HL-60/S4 treated with retinoic acid at 250 ng/mL for 4 days and 3 days (cell line): ENCODE measurements around the gene KCNIP4.
"Not testable (repeated sequence)": the region's sequence is repeated elsewhere in the genome, so short reads cannot be mapped to it uniquely, and the experiment has no call there.

Experiments used
- in situ Hi-C: fragments of 300-500 bp; cut with MboI; formaldehyde crosslinking; loops from 2 replicates; pipeline ENCODE4 v1.7.0; 2022; ENCODE audit warnings: low sequenced_read_pairs

KCNIP4 gene

DNA sequence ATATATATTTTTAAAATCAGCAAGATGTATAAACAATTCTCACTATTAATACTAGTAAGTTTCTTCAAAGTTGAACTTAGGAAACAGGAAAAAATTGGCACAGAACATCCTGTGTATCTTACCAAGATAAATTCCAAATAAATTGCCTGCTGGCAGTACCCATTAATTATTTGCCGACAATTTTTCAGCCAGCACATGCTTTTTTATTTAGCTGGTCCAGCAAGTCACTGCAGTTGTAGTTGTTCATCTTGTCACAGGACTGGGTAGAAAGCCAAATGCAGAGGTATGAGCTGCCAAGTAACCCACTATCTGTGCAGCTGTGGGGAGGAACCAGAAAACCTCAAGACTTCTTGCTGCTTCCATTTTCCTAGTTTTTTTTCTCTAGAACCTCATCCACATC, 1134.9 kb downstream of the KCNIP4 start:
- in situ Hi-C loops: no loop called here

DNA sequence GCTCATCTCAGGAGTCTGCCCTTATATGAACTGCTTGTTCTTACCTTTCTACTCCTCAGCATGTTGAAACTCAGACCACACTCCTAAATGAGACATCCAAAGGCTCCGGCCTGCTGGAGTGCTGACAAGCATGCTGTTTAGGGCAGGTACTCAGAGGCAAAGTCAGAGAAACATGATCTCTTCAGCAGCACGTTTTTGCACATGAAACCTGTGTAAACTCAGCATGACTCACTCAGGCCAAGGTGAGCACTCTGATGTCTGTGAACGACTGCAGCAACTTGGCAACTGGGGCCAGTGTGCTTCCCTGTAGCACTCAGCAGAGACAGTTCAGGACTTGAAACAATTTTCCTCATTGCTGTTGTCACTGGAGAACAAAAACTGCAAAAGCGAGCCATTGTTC, 1138.8 kb downstream of the KCNIP4 start:
- in situ Hi-C loops: no loop called here

GRCh38 chr4:20805716-20806115, 1142.9 kb downstream of the KCNIP4 start:
- in situ Hi-C loops: no loop called here

GRCh38 chr4:20787940-20788665, 1160.5 kb downstream of the KCNIP4 start:
- in situ Hi-C loops: no loop called here

GRCh38 chr4:20783134-20783533, 1165.4 kb downstream of the KCNIP4 start:
- in situ Hi-C loops: not testable (repeated sequence)

DNA sequence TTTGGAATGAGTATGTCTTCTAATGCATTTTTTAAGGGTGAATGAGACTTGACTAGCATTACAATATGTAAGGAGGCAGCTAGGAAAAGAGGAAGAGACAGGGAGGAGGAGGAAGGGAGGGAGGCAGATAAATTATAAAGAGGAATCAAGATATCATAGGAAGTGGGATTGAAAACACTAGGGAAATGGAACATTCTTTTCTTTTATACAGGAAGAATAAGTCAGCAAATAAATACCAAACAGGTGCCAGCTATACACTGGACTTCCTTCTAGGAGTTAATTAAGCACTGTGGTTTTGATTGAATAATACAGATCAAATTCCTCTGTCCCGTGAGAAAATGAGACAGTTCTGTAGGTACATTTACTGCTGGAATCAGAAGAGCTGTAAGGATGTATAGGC, 1169.7 kb downstream of the KCNIP4 start:
- in situ Hi-C loops: no loop called here

DNA sequence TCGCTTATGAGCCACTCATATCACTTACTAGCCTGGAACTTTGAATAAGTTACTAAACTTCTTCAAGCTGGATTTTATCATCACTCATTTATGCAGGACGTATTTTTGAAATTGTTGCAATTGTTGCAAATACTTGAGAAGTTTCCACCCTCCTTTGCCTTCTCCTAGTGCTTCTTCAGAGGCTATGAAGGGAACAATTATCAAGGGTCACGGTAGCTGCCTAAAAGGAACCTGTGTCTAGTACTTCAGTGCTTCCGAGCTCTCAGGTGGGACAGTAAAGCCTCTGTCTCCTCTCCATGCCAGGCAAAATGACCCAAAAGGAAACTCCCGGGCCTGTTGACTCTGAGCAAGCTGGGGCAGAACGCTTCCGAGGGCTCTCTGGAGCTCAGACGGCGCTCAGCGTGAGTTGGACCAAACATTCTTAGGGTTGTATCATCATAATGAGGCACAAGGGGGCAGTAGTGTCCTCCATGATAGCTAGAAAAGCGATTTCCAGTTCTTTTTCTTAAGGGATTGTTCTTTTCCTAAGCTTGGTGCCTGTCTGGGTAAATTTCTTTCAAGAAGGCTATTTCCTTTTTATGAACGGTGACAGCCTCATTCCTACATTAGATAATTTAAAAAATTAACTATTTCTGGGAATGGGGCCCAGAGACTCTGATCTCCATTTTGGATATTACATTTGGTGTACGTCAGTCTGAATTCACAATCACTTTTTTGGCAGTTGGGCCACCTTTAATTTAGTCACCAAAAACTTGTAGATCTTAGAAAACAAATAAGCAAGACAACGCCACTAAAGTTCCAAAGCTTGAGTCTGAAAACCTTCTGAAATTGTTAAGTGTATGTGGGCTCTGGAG, 1175.2 kb downstream of the KCNIP4 start:
- in situ Hi-C loops: no loop called here

DNA sequence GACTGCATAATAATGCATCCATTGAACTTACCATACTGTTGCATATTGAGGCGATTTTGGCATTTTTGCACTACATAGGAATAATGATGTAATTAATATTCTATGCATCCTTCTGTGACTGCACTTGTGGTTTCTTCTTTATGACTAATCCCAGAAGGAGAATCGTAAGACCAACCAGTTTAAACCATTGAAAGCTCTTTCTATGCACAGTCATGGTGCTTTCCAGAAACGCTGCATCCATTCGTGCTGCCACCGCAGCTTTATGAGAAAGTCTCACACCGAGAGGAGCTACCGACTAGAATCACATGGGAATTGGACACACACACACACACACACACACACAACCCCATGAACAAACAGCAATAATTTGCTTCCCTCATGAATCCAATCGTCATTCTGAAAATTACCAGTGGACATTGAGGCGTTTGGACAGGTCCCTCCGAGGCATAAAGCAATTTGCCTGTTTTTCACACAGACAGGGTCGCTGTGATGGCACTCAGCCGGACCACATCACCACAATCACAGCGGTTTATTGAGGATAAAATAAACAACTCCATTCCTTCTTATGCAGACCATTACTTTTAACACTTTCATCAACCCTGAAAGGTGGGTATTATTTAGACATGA, 1184.1 kb downstream of the KCNIP4 start:
- in situ Hi-C loops: no loop called here

GRCh38 chr4:20761826-20762225, 1186.7 kb downstream of the KCNIP4 start:
- in situ Hi-C loops: no loop called here

GRCh38 chr4:20761382-20761781, 1187.2 kb downstream of the KCNIP4 start:
- in situ Hi-C loops: no loop called here

DNA sequence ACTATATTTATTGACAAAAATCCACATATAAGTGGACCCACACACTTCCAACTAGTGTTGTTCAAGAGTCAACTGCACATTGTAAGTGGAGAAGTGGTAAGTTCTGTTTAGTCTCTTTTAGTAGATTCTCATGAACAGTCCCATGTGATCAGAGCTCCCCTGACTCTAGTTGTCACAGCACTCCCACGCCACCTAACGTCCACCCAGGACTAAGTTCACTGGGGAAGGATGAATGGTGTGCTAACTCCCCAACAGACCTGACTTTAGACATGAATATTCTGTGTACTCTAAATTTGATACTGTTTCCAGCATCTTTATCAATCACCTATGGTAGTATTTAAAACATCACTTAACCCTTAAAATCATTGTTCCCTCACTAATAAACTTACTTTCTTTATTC, 1188.5 kb downstream of the KCNIP4 start:
- in situ Hi-C loops: no loop called here

DNA sequence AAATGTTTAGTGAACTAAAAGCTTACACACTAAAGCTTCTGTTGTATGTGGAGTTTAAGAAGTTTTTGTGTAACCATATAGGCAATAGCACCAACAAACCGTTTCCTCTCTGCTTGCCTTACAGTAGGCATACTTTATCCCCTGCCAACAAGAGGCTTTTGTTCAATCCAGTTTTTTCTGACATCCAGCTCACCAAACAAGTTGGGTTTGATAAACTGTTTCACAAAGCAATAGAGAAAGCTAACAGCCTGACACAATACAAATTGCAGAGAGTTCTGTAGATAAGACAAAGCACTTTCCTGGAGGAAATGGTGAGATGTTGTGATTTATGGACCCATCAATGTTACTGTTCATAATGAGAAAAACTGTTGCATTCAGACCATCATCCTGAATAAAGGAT, 1194.5 kb downstream of the KCNIP4 start:
- in situ Hi-C loops: no loop called here

DNA sequence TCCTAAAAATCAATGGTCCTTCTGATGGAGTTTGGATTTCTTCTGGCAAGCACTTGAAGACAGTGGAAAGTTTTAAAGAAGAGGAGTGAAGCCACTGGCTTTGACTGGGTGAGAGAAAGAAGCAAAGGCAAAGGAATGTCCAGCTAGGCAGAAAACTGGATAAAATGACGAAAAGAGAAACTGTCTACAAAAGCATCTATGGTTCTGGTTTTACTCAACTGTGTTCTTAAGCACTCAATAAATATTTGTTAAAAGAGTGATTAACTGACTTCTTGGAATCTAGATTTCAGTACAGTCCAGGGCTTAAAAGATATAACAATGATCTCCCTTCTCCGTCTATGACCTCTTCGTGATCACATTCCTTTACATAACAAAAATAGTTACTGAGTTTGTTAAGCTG, 1195.9 kb downstream of the KCNIP4 start:
- in situ Hi-C loops: no loop called here

GRCh38 chr4:20746000-20746399, 1202.6 kb downstream of the KCNIP4 start:
- in situ Hi-C loops: not testable (repeated sequence)

DNA sequence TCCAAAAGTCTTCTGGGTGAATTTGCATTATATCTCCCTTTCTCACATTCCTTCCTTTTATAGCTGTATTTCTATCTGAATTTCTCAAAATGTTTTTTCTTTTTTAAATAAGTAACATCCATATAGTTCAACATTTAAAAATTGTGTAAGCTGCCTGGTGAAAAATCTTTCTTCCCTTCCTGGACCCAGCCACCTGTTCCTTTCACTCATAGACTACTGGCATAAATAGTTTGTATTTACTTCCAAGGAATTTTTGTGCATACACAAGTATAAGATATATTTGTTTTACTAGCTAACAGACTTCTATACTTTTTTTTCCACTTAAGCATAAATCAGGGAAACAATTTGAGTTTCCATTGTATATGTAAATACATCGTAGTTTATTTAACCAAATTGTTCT, 1212.6 kb downstream of the KCNIP4 start:
- in situ Hi-C loops: no loop called here

- in situ Hi-C loops: no loop called here
Observed at GRCh38 chr4:20724915-20725314, 1223.7 kb downstream of the KCNIP4 start.

DNA sequence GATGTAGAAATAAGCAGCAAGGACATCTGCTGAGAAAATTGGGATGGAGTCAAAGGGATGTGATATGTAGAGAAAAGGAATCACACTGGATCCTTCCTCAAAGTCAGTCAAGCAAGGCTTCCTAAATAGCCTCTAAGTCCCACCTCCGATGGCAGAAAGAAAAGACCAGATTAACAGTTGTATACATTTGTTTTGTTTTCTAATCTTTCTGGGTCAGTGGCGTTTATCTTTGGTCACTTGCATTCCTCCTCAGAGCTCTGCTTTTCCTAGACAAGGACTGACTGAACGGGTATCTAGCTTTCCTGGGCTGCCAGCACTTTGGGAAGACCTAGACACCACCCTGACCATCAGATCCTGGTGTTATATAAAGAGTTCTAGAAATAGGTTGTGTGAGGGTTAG, 1225.1 kb downstream of the KCNIP4 start:
- in situ Hi-C loops: no loop called here

DNA sequence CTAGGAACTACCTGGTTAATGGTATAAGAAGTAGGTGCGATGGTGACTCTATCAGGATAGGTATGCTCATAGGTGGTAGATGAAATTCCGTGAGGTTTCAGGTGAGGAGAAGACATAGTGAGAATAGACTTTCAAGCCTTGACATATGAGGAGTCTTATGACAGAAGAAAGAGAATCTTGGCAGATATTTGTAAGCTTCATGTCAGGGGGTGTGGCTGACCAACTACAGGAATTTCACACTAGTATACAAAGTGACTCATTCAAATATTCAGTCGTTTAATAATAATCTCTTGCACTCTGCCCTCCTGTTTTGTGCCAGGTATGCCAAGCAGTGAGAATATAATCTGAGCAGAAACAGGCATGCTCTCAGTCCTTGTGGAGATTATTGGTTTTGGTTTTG, 1225.6 kb downstream of the KCNIP4 start:
- in situ Hi-C loops: no loop called here

DNA sequence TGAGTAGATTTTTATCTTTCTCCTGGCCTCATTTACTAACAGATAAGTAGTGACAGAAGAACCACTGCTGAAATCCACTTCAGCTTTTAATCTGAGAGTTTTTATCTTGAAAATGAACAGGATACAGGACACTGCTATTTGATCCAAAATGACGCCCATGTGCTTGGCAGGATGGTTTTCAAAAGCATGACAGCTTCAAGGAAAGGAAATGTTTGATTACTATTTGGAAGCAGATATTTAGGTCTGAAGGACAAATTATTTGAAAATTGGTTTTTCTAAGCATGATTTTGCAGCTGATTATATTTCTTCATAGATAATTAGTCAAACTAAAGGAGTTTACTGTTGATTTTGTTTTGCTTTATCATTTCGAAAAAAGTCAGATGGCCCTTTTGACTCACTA, 1237.2 kb downstream of the KCNIP4 start:
- in situ Hi-C loops: no loop called here

GRCh38 chr4:20700007-20700761, 1248.4 kb downstream of the KCNIP4 start, which contains the start of gene PACRGL:
Gene PACRGL (plus strand): TSS chr4:20700458. CDS start chr4:20704482, 4,024 bp downstream.
- in situ Hi-C loops: no loop called here

DNA sequence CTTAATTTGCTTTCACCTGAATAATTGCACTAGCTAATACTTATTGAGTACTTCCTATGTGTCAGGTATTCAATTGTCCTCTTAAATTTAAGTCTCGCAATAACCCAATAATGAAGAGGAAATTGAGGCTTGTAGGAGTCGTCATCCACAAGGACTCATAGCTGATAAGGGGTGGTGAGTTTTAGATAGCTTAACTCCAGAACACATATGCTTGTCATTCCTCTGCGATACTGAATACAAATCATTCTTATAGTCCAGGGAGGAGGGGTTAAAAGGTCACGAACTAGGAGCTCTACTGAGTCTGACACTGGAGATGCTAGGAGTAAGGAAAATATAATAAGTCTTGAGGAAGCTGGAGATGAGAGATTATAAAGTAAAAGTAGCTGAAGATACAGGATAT, 1249.8 kb downstream of the KCNIP4 start:
- in situ Hi-C loops: no loop called here
